ENCODE data around the gene CD1E.
A peak's percentile ranks its signal among the peaks of the same experiment; 100 is the strongest.
"Not testable (repeated sequence)": the region's sequence is repeated elsewhere in the genome, so short reads cannot be mapped to it uniquely, and the experiment has no call there.

Gene CD1E

GRCh38 chr1:158362482-158362881, 8.8 kb downstream of the CD1E start:
- DNase-seq (ENCODE audit: low read depth in 2 of 2), result no peak

GRCh38 chr1:158362941-158363340, 9.2 kb downstream of the CD1E start:
- no peak for DNase-seq (ENCODE audit: low read depth in 2 of 2)

GRCh38 chr1:158366783-158367182, 13.1 kb downstream of the CD1E start:
- DNase-seq (ENCODE audit: low read depth in 2 of 2), result no peak

- peak; percentile 5 to 38 for DNase-seq (ENCODE audit: low read depth in 2 of 2)
Observed at GRCh38 chr1:158371188-158371953, 17.7 kb downstream of the CD1E start.

DNA sequence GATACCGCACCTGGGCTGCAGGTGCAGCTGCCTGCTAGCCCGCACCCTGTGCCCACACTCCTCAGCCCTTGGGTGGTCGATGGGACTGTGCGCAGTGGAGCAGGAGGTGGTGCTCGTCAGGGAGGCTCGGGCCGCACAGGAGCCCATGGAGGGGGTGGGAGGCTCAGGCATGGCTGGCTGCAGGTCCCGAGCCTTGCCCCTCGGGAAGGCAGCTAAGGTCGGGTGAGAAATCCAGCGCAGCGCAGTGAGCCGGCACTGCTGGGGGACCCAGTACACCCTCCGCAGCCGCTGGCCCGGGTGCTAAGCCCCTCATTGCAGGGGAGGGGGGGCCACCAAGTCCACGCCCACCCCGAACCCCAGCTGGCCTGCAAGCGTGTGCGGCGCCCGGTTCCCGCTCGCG, 20.4 kb downstream of the CD1E start:
- DNase-seq (ENCODE audit: low read depth in 2 of 2), result not testable (repeated sequence)

GRCh38 chr1:158374860-158375259, 21.2 kb downstream of the CD1E start:
- DNase-seq (ENCODE audit: low read depth in 2 of 2), result no peak

- DNase-seq (ENCODE audit: low read depth in 2 of 2), result no peak
Observed at GRCh38 chr1:158390331-158390730, 36.6 kb downstream of the CD1E start.

DNA sequence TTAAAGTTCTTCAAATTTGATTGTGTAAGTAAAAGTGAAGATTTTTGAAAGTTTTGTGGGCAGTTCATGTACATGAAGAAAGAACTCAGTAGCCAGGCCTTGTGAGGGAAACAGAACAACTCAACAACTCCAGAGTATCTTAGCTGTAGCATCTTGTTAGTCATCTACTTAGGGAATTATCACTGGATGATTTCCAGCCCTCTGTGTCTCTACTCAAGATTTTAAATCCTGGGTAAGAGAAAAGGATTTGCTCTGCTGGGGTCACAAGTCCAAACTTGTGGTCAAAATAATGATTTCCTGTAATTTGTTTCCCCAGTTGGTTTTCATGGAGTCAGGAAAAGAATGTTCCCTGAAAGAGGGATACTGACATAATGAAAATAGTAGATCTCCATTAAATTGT, 37.4 kb downstream of the CD1E start:
- DNase-seq (ENCODE audit: low read depth in 2 of 2), result no peak

DNA sequence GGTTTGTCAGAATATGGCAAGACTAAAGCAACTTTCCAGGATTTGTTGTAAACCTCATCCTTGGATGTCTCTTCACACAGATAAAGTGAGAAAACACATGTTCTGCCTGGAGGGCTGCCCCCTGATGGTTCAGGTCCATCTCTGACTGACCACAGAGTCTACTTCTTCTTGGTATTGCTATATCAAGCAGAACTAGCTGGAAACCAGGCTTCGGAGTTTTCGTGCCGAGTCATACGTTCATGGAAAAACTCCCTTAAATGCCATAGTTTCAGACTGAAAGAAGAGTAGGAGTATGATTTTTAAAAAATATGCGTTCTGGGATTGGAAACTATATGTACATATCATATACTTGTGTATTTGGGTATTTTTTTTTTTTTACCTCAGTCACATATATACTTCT, 39.8 kb downstream of the CD1E start:
- DNase-seq (ENCODE audit: low read depth in 2 of 2), result no peak

GRCh38 chr1:158396646-158397045, 43.0 kb downstream of the CD1E start:
- DNase-seq (ENCODE audit: low read depth in 2 of 2), result no peak

DNA sequence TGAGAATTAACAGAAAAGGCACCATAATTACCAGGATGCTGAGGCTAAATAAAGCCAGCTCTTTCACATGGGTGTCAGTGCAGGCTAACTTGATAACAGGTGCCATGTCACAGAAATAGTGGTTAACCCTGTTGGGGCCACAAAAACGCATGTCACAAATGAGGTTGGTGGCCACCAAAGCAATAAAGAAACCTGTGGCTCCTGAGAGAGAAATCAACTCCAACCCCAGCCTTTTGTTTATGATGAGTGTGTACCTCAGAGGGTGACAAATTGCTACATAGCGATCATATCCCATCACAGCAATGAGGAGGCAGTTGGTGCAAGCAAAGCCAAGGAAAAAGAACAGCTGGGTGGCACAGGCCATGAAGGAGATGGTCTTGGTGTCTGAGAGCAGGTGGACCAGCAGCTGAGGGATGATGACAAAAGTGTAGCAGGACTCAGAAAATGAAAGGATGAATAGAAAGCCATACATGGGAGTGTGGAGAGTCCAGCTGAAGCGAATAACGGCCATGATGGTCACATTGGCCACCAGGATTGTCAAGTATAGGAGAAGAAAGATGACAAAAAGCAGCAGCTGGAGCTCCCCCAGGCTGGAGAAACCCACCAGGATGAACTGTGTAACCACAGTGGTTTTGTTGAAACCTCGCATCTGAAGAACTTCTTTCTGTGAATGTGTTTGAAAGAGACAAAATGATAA, 45.3 kb downstream of the CD1E start, which contains the start of gene OR10T2:
Gene OR10T2, minus strand, starts transcription at position 649 of the 697 bp plus-strand sequence. Its CDS starts 0 bp downstream, at position 649.
- DNase-seq (ENCODE audit: low read depth in 2 of 2), result no peak

DNA sequence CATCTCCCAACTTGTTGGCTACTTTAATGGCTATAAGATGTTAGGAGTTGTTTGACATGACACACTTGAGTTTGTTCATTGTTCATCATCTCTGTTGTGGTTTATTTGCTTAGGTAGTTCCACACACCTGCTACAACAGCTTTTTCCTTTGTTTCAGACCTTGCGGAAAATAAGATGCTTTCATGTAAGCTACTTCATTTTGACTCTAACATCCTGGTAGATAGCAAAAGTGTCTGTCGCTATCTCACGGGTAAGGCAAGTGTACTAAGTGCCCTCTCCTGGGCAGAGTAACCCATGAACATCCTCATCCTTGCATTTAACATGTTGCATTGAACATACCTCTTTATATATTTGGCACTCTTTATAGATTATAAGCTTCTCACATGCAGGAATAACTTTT, 47.2 kb downstream of the CD1E start:
- no peak for DNase-seq (ENCODE audit: low read depth in 2 of 2)

- no peak for DNase-seq (ENCODE audit: low read depth in 2 of 2)
Observed at GRCh38 chr1:158407092-158407491, 53.4 kb downstream of the CD1E start.

All from stimulated activated CD4-positive, alpha-beta T cell treated with anti-CD3 and anti-CD28 coated beads, Interleukin-12 subunit alpha, Interleukin-12 subunit beta, amount 100 ng/mL, for 24 hours (primary cell).